GM18519 (cell line): ENCODE results near the gene MBD2.
A peak's percentile ranks its signal among the peaks of the same experiment; 100 is the strongest.

Experiments used
- ATAC-seq: cut with Tn5 transposase; IDR thresholded peaks from one replicate; pipeline ENCODE4 v1.9.1; 2021; ENCODE audit warnings: mild to moderate bottlenecking, moderate library complexity; ENCODE audit not compliant: unreplicated experiment, low FRiP score

MBD2 gene

DNA sequence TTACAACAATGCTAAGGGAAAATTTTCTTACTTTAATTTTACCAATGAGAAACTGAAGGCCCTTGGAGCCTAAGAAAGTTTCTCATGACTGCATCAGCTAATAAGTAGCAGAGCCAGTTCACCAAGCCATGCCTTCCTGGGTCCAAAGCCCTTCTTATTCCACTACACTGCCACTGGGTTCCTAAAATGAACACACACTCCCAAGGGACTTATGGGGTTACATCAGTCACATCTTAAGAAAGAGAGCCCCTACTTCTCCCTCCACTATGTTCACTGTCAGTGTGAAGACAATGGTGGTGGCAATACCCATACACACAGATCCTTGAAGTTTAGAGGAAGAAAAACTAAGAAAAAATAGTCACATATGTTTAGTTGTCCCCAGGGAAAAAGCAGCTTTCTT lies 20.6 kb downstream of the MBD2 start:
- ATAC-seq = peak; percentile 39

- no peak for ATAC-seq
These were observed 21.6 kb downstream of the MBD2 start for GRCh38 chr18:54202851-54203250.

DNA sequence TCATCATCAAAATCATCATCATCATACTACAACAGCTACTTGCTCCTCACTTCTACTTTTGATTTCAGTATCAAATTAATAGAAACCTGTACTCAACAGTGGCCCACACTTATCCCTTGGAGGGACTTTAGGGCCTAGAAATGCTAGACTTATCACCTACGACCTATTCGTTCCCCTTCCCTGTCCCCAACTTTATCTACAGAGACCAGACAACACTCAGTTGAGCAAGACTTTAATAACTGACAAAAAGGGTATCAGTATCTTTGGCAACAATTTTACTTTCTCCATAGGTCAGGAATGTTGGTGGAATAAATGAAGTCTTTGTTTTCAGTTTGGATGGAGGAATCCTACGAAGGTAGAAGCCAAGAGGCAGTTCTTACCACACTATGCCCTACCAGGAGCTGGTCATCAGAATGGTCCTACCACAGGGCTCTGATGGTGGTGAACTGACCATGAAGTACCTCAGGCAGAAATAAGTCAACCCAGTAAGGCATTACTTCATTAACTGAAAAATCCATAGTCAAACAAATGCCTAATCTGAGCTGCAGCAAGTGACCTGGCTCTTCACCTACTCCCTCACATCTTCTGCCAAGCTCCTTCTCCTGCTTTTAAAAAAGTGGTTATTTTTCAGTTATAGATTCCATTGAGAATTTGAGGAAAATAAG lies 26.6 kb downstream of the MBD2 start:
- ATAC-seq = no peak

DNA sequence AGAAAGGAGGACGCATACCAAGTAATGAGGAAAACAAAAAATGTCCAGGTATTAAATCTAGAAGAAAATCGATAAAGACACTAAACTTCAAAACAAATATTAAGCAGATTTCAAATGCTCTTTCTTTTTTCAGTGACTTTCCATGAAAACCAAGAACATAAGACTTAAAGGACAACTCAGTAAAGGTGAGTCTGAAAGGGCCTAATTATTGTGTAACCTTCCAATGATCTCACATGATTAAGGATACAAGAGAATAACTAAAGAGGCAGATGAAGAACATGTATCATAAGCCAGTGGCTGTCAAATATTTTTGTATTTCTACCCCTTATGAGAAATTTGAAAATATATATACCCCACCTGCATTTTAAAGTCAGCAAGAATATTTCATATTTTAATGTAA lies 30.7 kb downstream of the MBD2 start:
- no peak for ATAC-seq

DNA sequence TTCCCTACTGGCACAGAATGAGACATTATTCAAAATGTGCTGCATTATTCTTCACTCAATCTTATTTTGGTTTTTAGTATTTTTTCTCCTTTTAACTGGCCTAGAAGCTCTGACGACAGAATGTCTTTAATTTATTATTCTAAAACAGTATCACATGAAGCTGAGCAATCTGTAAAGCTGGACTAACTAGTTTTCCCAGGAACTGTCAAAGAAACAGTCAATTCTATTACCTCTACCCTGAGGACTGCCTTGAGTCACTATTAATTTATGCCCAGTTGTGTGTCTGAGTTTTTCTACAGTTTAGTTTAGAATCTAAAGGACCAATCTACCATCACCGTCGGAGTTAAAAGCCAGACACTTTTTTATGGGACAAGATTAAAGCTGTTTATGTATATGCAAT lies 31.6 kb downstream of the MBD2 start:
- no peak for ATAC-seq

- no peak for ATAC-seq
These were observed 32.1 kb downstream of the MBD2 start for GRCh38 chr18:54192415-54192814.

DNA sequence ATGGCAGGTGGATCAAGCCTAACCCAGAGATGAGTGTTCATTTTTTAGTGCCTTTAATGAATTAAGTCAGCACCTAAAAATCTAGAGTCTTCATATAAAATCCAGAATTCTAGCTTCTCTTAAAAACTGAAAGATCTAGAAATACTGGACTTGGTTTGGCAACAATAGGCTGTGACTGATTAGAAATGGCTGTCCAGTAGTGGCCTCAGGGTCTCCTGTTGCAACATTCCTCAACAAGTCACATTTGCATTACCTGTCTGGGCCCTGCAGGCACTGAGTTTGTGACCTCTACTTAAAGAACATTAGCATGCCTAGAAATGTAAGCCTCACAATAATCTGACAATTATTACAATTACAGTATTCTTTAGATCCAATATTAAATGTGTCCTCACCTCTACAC lies 33.1 kb downstream of the MBD2 start:
- no peak for ATAC-seq

DNA sequence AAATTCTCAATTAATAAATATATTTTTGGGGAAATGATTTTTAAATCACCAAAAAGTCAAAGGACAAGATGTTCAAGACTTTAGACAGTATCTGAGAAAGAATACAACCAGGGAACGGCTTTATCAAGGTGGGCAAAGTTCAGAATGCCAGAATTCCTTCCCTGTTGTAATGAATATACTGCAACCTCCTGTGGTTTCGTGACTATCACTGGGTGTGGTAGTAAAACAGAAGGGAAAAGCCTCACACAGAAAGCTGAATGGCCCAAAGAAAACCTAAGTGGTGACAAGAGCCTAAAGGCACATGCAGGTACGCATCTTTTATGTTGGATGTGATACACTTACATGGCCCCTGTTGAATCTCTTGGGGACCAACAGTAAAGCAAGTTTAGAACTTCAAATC lies 37.1 kb downstream of the MBD2 start:
- no peak for ATAC-seq

DNA sequence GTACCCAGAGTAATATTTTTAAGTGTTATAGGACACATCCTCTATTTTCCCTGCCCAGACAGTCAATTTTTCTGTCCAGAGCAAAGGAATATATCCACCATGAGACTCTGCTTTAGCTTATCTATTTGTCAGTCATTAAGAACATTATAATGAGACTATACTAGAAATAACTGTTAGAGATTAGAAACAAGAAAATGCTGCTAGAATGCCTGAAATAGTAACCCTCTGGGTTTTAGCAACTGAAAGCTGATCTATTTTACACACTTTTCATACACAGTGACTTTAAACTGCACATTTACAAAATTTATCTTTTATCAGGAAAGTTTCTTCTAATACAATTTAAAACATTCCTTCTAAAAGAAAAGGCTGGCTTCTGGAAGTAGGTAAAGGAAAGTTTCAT lies 39.6 kb downstream of the MBD2 start:
- peak; percentile 35 for ATAC-seq

DNA sequence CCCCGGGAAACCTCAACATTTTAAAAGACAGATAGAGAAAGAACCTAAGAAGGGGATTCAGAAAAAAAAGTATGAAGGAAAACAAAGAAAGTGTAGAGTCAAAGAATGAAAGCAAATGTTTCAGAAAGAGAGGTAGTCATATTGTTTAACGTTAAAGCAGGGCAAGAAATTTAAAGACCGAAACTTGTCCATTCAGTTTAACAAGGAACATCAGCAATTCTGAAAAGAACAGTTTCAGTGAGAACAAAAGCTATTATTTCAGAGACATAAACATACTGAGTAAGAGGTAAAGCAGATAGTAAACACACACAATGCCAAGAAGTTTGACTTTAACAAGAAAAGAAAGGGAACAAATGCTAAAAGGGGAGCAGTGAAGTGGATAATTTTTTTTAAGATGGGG lies 41.1 kb downstream of the MBD2 start:
- no peak for ATAC-seq

DNA sequence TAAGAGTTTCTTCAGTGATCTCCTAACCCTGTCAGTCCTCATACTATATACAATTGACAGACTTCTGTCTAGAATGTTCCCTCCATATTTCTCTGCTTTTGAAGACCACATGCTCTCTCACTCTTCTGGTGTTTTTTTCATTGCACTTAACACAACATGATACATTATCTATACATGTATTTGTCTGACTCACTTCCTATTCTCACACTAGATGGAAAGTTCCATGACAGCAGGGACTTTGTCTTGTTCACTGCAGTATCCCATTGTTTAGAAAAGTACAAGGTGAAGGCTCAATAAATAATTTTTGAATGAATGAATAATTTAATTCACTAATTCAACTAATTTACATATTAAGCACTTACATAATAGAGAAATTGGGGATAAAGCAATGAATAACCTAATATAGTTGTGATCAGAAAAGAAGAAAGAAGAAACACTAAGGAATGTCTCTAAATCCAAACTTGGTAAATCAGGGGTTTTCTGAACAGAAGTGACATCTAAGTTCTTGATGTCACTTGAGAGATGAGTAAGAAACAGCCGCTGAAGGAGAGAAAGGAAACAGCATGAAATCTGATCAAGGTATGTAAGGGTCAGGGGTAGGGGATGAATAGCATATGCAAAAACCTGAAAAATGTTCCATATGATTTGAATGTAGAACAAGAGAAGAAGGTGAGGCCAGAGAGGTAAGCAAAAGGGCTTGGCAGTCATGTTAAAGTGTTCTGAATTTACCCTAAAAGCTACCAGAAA lies 42.4 kb downstream of the MBD2 start:
- peak; percentile 72 for ATAC-seq

DNA sequence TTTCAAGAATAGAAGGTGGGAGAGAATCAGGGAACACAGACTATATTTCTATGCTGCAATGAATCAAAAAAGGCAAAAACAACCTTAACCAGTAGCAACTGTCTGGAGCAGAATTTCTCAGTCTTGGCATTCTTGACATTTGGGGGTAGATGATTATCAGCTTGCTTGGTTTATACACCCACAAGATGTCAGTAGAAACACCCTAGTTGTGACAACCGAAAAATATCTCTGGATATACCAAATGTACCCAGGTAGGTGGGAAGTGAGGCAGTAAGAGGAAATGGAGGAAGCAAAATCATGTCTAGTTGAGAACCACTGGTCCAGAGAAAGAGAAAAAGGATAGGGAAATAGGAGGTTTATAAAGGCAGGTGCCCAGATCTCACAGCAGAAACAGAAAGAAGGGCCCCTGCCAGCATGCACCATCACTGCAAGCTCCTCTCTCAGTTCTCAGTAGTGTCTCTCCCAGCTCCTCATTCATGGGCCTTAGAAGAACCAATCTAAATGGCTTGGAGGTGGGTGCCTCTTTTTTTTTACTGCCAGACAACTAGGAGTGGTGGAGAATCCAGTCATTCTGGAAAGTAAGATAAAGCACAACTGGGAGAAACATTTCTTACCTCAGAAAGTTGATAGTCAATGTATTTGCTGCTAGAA lies 50.4 kb downstream of the MBD2 start:
- no peak for ATAC-seq

DNA sequence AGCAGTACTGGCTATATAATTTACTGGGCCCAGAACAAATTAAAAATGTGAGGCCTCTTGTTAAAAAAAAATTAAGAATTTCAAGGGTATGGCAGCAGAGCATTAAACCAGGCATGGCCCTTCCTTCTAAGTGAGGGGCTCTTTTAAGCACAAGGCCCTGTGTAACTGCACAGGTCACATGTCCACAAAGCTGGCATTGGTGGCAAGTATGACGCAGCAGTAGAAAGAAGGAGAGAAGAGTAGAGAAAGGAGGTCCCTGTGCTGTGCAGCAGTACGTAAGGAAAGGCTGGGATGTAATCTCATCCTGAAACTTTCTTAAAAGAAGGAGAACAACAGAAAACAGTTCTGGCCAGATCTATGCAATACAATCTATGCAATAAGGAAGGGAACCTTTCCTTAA lies 51.2 kb downstream of the MBD2 start:
- ATAC-seq = no peak

DNA sequence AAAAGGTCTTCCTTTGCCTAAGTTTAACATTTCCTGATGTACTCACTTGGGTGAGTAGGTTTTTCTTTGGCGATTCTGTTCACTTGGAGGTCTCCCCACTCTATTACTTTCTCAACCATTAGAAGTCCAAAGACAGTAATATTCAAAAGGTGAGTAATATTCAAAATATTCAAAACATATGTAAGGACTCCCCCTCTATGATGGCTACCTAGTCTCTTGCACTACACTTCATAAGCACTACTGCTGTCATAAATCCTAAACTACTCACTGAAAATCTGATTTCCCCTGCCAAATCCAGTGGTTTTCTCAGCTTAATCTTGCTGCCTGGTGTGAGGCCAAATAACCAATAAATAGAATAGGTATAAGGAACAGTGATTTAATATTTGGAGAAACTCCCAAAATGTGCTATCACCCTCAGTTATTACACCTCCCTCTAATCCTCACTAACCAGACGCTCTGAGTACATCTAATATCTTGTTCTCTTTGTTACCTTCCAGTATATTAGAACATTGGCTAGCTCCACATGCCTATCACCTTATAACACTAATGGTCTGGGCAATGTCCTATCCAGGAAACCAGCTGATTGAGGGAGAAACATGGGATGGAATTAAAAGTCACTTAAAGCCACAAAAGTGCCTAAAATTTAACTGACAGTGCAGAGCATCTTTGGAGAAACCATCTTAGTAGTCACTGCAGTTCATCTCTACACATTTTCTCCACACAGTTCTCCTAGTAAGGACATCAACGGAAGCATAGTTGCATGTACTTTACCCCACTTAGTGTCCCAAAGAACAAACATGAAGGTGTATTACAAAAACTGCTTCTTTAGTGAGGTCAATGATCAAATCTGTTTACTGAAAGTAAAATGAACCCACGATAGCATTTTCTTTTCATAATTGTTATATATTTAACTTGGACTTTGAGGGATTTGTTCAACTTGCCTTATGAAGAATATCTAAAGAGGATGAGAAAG lies 54.8 kb downstream of the MBD2 start:
- ATAC-seq = no peak

GRCh38 chr18:54165450-54165849 lies 59.0 kb downstream of the MBD2 start:
- no peak for ATAC-seq

DNA sequence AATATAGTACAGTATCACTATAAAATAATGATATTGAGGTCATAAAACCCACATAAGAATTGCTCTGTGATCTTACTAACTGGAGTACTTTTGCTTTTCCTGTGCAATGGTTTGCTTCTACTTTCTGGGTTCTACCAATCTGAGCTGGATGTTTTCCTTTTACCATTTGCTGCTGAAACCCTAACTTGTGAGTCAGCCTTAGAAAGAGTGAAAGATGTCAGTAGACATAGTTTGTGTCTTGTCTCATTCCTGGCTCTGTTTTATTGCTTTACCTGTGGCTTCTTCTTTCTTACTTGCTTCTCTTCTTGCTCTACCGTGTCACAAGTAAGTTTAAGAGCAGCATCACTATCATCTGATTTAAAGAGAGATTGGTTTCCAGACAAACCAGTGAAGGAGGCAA lies 61.0 kb downstream of the MBD2 start:
- ATAC-seq = no peak

DNA sequence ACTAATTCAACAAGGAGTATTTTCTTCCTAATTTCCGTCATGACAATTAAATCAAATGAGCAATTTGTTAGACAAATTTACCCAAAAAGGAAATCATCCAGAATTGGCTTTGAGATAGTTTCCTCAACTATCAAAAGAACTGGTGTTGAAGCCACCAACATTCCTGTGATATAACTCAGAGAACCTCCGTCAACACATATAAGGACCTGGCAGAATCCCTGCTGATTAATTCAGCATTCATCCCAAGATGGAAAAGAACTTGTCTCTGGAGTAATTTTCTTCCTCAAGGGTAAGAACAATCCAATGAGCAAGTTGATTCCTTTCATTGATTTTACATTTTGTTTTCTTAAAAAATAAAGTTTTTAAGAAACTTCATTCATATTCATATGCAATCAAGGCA lies 62.0 kb downstream of the MBD2 start:
- no peak for ATAC-seq

- no peak for ATAC-seq
These were observed 63.2 kb downstream of the MBD2 start for GRCh38 chr18:54161267-54161666.

DNA sequence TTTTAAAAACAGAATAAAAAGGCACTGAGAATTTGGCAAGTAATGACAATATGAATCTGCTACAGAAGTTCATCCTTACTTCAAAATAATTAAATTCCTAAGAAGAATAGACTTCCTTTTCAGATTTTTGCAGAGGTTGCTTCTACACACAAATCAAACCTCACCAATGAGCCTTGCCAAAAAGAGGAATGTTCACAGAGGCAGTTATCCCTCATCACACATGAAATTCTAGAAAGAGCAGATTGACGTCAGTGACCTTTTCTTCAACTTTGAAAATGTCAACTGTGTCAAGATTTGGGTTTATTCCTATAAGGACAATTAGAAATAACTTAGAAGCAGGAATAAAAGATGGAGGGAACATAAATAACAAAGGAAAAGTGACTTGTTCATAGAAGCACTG lies 64.6 kb downstream of the MBD2 start:
- no peak for ATAC-seq

GRCh38 chr18:54157646-54158385 lies 66.7 kb downstream of the MBD2 start:
- ATAC-seq = no peak
